HG03060 (cell line): ENCODE data around the gene CEP131.

Experiments
- ATAC-seq: cut with Tn5 transposase; IDR thresholded peaks from one replicate; pipeline ENCODE4 v1.9.1; 2021; ENCODE audit warnings: low read depth, moderate number of reproducible peaks; ENCODE audit not compliant: unreplicated experiment

The CEP131 gene

GRCh38 chr17:81190591-81190990, 32.2 kb downstream of the CEP131 start:
- no peak for ATAC-seq

GRCh38 chr17:81189670-81190530, 32.9 kb downstream of the CEP131 start:
- no peak for ATAC-seq

- no peak for ATAC-seq
These were observed 33.7 kb downstream of the CEP131 start for GRCh38 chr17:81189016-81189415.

GRCh38 chr17:81188491-81188840, 34.3 kb downstream of the CEP131 start:
- ATAC-seq, result no peak

- no peak for ATAC-seq
These were observed 34.9 kb downstream of the CEP131 start for GRCh38 chr17:81187586-81188490.

GRCh38 chr17:81187120-81187519, 35.6 kb downstream of the CEP131 start:
- no peak for ATAC-seq

- no peak for ATAC-seq
These were observed 36.6 kb downstream of the CEP131 start for GRCh38 chr17:81186203-81186602.

GRCh38 chr17:81184555-81184954, 38.2 kb downstream of the CEP131 start:
- no peak for ATAC-seq

- no peak for ATAC-seq
These were observed 39.0 kb downstream of the CEP131 start for GRCh38 chr17:81183807-81184206.

GRCh38 chr17:81183316-81183715, 39.4 kb downstream of the CEP131 start:
- no peak for ATAC-seq

- ATAC-seq, result no peak
These were observed 40.2 kb downstream of the CEP131 start for GRCh38 chr17:81182596-81182995.

GRCh38 chr17:81181811-81182185, 41.0 kb downstream of the CEP131 start:
- ATAC-seq, result no peak

- ATAC-seq, result no peak
These were observed 41.6 kb downstream of the CEP131 start for GRCh38 chr17:81180836-81181810.

- no peak for ATAC-seq
These were observed 42.9 kb downstream of the CEP131 start for GRCh38 chr17:81179861-81180260.

GRCh38 chr17:81179220-81179619, 43.5 kb downstream of the CEP131 start:
- ATAC-seq, result no peak

- ATAC-seq, result no peak
These were observed 44.4 kb downstream of the CEP131 start for GRCh38 chr17:81178136-81179091.

- no peak for ATAC-seq
These were observed 46.1 kb downstream of the CEP131 start for GRCh38 chr17:81176666-81177065.

- no peak for ATAC-seq
These were observed 49.0 kb downstream of the CEP131 start for GRCh38 chr17:81173762-81174155.

- no peak for ATAC-seq
These were observed 49.6 kb downstream of the CEP131 start for GRCh38 chr17:81173052-81173761.
